COLO668 (cell line): Measurements from ENCODE around the gene AP1S3.
"Not testable (repeated sequence)": the region's sequence is repeated elsewhere in the genome, so short reads cannot be mapped to it uniquely, and the experiment has no call there.

Experiments
- DNase-seq: peaks from one replicate; lab custom pipeline; 2025; ENCODE audit not compliant: unreplicated experiment; lab: John Stamatoyannopoulos, UW

Gene AP1S3

GRCh38 chr2:223853425-223853837 is 16.0 kb upstream of the AP1S3 start:
- DNase-seq, result no peak

- no peak for DNase-seq
These were observed 15.0 kb upstream of the AP1S3 start for GRCh38 chr2:223852281-223852795.

- DNase-seq, result no peak
These were observed 10.0 kb upstream of the AP1S3 start for GRCh38 chr2:223847410-223847809.

GRCh38 chr2:223846515-223846914 is 9.1 kb upstream of the AP1S3 start:
- no peak for DNase-seq

GRCh38 chr2:223841436-223842190 is 4.2 kb upstream of the AP1S3 start:
- no peak for DNase-seq

GRCh38 chr2:223835701-223836532 is 1.5 kb downstream of the AP1S3 start:
- peak; percentile 26 for DNase-seq

GRCh38 chr2:223834431-223834830 is 3.0 kb downstream of the AP1S3 start:
- DNase-seq, result no peak

- DNase-seq, result no peak
These were observed 5.0 kb downstream of the AP1S3 start for GRCh38 chr2:223832241-223832903.

GRCh38 chr2:223829128-223829527 is 8.3 kb downstream of the AP1S3 start:
- DNase-seq, result no peak

GRCh38 chr2:223828314-223828713 is 9.1 kb downstream of the AP1S3 start:
- no peak for DNase-seq

- DNase-seq, result no peak
These were observed 10.4 kb downstream of the AP1S3 start for GRCh38 chr2:223826995-223827394.

- DNase-seq, result no peak
These were observed 13.1 kb downstream of the AP1S3 start for GRCh38 chr2:223824301-223824700.

- no peak for DNase-seq
These were observed 14.6 kb downstream of the AP1S3 start for GRCh38 chr2:223822818-223823217.

GRCh38 chr2:223820549-223820948 is 16.8 kb downstream of the AP1S3 start:
- DNase-seq, result no peak

GRCh38 chr2:223819891-223820290 is 17.5 kb downstream of the AP1S3 start:
- no peak for DNase-seq

- no peak for DNase-seq
These were observed 21.4 kb downstream of the AP1S3 start for GRCh38 chr2:223815884-223816570.

GRCh38 chr2:223815186-223815883 is 22.0 kb downstream of the AP1S3 start:
- DNase-seq, result no peak

- not testable (repeated sequence) for DNase-seq
These were observed 22.6 kb downstream of the AP1S3 start for GRCh38 chr2:223814764-223815163.

- DNase-seq, result no peak
These were observed 24.1 kb downstream of the AP1S3 start for GRCh38 chr2:223813329-223813728.

GRCh38 chr2:223811757-223812156 is 25.6 kb downstream of the AP1S3 start:
- no peak for DNase-seq
